HG02610 (cell line): ENCODE results near the gene C2orf72.
"Not testable (repeated sequence)": the region's sequence is repeated elsewhere in the genome, so short reads cannot be mapped to it uniquely, and the experiment has no call there.

Experiments
- ATAC-seq: cut with Tn5 transposase; IDR thresholded peaks from one replicate; pipeline ENCODE4 v1.9.1; 2021; ENCODE audit warnings: mild to moderate bottlenecking, moderate library complexity; ENCODE audit not compliant: unreplicated experiment

Gene C2orf72

GRCh38 chr2:231013820-231014219 lies 23.5 kb upstream of the C2orf72 start:
- ATAC-seq: no peak

- ATAC-seq: no peak
Measured at GRCh38 chr2:231015478-231015877, 21.8 kb upstream of the C2orf72 start.

GRCh38 chr2:231015926-231016325 lies 21.4 kb upstream of the C2orf72 start:
- ATAC-seq: no peak

- ATAC-seq: no peak
Measured at GRCh38 chr2:231016566-231017230, 20.6 kb upstream of the C2orf72 start.

GRCh38 chr2:231017231-231017598 lies 20.1 kb upstream of the C2orf72 start:
- ATAC-seq: no peak

GRCh38 chr2:231018184-231018583 lies 19.1 kb upstream of the C2orf72 start:
- ATAC-seq: no peak

- not testable (repeated sequence) for ATAC-seq
Measured at GRCh38 chr2:231025059-231025458, 12.3 kb upstream of the C2orf72 start.

- no peak for ATAC-seq
Measured at GRCh38 chr2:231028889-231029288, 8.4 kb upstream of the C2orf72 start.

- no peak for ATAC-seq
Measured at GRCh38 chr2:231029563-231029962, 7.8 kb upstream of the C2orf72 start.

GRCh38 chr2:231030725-231031124 lies 6.6 kb upstream of the C2orf72 start:
- ATAC-seq: no peak

GRCh38 chr2:231032575-231033140 lies 4.7 kb upstream of the C2orf72 start:
- no peak for ATAC-seq

- ATAC-seq: no peak
Measured at GRCh38 chr2:231033147-231034132, 3.9 kb upstream of the C2orf72 start.

- no peak for ATAC-seq
Measured at GRCh38 chr2:231034291-231034882, 2.9 kb upstream of the C2orf72 start.

GRCh38 chr2:231036131-231036530 lies 1.2 kb upstream of the C2orf72 start:
- no peak for ATAC-seq

GRCh38 chr2:231036578-231037106 lies 681 bp upstream of the C2orf72 start:
- no peak for ATAC-seq

- ATAC-seq: no peak
Measured at GRCh38 chr2:231037731-231038482, 584 bp downstream of the C2orf72 start.

- ATAC-seq: no peak
Measured at GRCh38 chr2:231038483-231039293, 1.4 kb downstream of the C2orf72 start.

- no peak for ATAC-seq
Measured at GRCh38 chr2:231039294-231039664, 2.0 kb downstream of the C2orf72 start.

GRCh38 chr2:231039821-231040364 lies 2.6 kb downstream of the C2orf72 start:
- ATAC-seq: no peak
